Esophagus squamous epithelium (tissue), 5 donors: ENCODE results near the gene LRRC74B. TPM values are rescaled to one million over a fixed set of nuclear protein-coding genes. Genes with fewer than 3 reads are reported as not detected.
A peak's percentile ranks its signal among the peaks of the same experiment; 100 is the strongest.

Experiments used
- DNase-seq: peaks from one replicate; lab custom pipeline; 2025; lab: John Stamatoyannopoulos, UW
- H3K27ac ChIP-seq, 4 donors: fragments of 200-600 bp; sonication (generic); one replicate each; pipeline ENCODE4 v1.5.1; 2016 to 2019; ENCODE audit warnings: mild to moderate bottlenecking in 1 of 4
- H3K27me3 ChIP-seq, 4 donors: fragments of 200-600 bp; sonication (generic); 1 replicate in 3 of 4; 2 replicates in 1 of 4; pipeline versions ENCODE4 v1.5.1 to v1.6.0; 2017 to 2021; ENCODE audit warnings: antibody characterized with exemption in 1 of 4
- H3K36me3 ChIP-seq, 3 donors: fragments of 200-600 bp; sonication (generic); one replicate each; pipeline ENCODE4 v1.5.1; 2016 to 2019
- H3K4me1 ChIP-seq, 3 donors: fragments of 200-600 bp; sonication (generic); one replicate each; pipeline ENCODE4 v1.5.1; 2017 to 2019
- H3K4me3 ChIP-seq, 4 donors: fragments of 200-600 bp; sonication (generic); 1 replicate in 3 of 4; 2 replicates in 1 of 4; pipeline ENCODE4 v1.5.1; 2016 to 2019; ENCODE audit warnings: mild to moderate bottlenecking in 2 of 4, moderate library complexity in 1 of 4
- H3K9me3 ChIP-seq, 3 donors: fragments of 200-600 bp; sonication (generic); one replicate each; pipeline ENCODE4 v1.5.1; 2016 to 2019
- CTCF ChIP-seq, 6 experiments: fragments of 450-650 bp in 4 of 6; fragments of 200-600 bp in 2 of 6; sonication (generic) in 2 of 6; IDR thresholded peaks; one replicate each; pipeline ENCODE4 v1.5.1; 2016 to 2019; ENCODE audit warnings: antibody characterized with exemption in 6 of 6, mild to moderate bottlenecking in 4 of 6, moderate library complexity in 4 of 6
- POLR2A ChIP-seq, 4 donors: fragments of 450-650 bp; IDR thresholded peaks; one replicate each; pipeline ENCODE4 v1.6.1; 2017; ENCODE audit warnings: antibody characterized with exemption in 4 of 4, mild to moderate bottlenecking in 4 of 4, moderate library complexity in 3 of 4
- WGBS, 2 donors: methylation state at CpG; one replicate each; pipeline ENCODE4 v1.1.5; 2018; 5-methylcytosine and 5-hydroxymethylcytosine counted together
- intact Hi-C: fragments of 100-400 bp; cut with DNase I; formaldehyde crosslinking; loops from one replicate; pipeline ENCODE4 v1.15.0; 2022
- total RNA-seq, 4 donors: library from RNA; depleted of rRNA; stranded (reverse); fragments of >200 nt; gene quantifications; one replicate each; pipeline ENCODE4 v1.1.0, GENCODE V29; 2016
- donor health status: DM: yes; HTN: yes; CAD: no.

Gene LRRC74B
- total RNA-seq, 4 donors from 2014 or later, result 0.04 TPM; not detected in 3

- Histone ChIP-seq H3K4me3 (no peak overlapping the region), H3K27ac (no peak overlapping the region), H3K36me3 (no peaks in the 10 kb centered on the region), H3K27me3 (no peaks in the 10 kb centered on the region), H3K9me3 (no peaks in the 10 kb centered on the region), H3K4me1 (peaks cover 22 to 28% (median 23%) of the 10 kb centered on the region in 3 donors)
- TF ChIP-seq POLR2A (IDR thresholded peaks at IDR 0.05), result no peak
- no peak for TF ChIP-seq CTCF (IDR thresholded peaks at IDR 0.05)
- intact Hi-C loops, result no loop called here
- WGBS, 2 donors, result 70 to 81% methylated on average over 2 to 8 of the region's 14 CpGs
- no peak for DNase-seq
These were observed 33.0 kb upstream of the LRRC74B start for GRCh38 chr22:21012446-21013407.

- Histone ChIP-seq H3K36me3 (no peaks in the 10 kb centered on the region), H3K27ac (peak overlapping the region; percentile 30 to 88 (median 76)), H3K27me3 (no peaks in the 10 kb centered on the region), H3K9me3 (no peaks in the 10 kb centered on the region), H3K4me1 (peaks cover 22 to 28% (median 23%) of the 10 kb centered on the region in 3 donors), H3K4me3 (peak overlapping the region; percentile 26 to 67 (median 48))
- peak in 1 of 4 donors; percentile 17 for TF ChIP-seq POLR2A (IDR thresholded peaks at IDR 0.05)
- no peak for TF ChIP-seq CTCF (IDR thresholded peaks at IDR 0.05)
- WGBS, 2 donors, result 16 to 24% methylated on average over 5 to 18 of the region's 24 CpGs
- no peak for DNase-seq
- intact Hi-C loops, result no loop called here
These were observed 32.0 kb upstream of the LRRC74B start for GRCh38 chr22:21013657-21014201.

GRCh38 chr22:21014202-21014725 is 31.5 kb upstream of the LRRC74B start:
- H3K27me3 ChIP-seq, result no peaks in the 10 kb centered on the region
- peak overlapping the region; percentile 26 to 67 (median 48) for H3K4me3 ChIP-seq
- intact Hi-C loops, result no loop called here
- DNase-seq, result peak; percentile 47
- no peak for TF ChIP-seq POLR2A (IDR thresholded peaks at IDR 0.05)
- TF ChIP-seq CTCF (IDR thresholded peaks at IDR 0.05), result no peak
- H3K36me3 ChIP-seq, result no peaks in the 10 kb centered on the region
- WGBS, 2 donors, result 2 to 3% methylated on average over 6 to 7 of the region's 40 CpGs
- H3K27ac ChIP-seq, result peak overlapping the region; percentile 30 to 88 (median 76)
- H3K4me1 ChIP-seq, result peaks cover 22 to 28% (median 23%) of the 10 kb centered on the region in 3 donors
- no peaks in the 10 kb centered on the region for H3K9me3 ChIP-seq

- intact Hi-C loops, result no loop called here
- DNase-seq, result no peak
- H3K27ac ChIP-seq, result peak within 1 kb of the TSS; percentile 30 to 88 (median 76)
- H3K9me3 ChIP-seq, result no peaks in the 10 kb centered on the region
- no peaks in the 10 kb centered on the region for H3K27me3 ChIP-seq
- no peak for TF ChIP-seq POLR2A (IDR thresholded peaks at IDR 0.05)
- no peak for TF ChIP-seq CTCF (IDR thresholded peaks at IDR 0.05)
- peak within 1 kb of the TSS; percentile 26 to 67 (median 48) for H3K4me3 ChIP-seq
- 18 to 28% methylated on average over 11 of the region's 12 CpGs for WGBS, 2 donors
- no peaks in the 10 kb centered on the region for H3K36me3 ChIP-seq
- peaks cover 22 to 28% (median 23%) of the 10 kb centered on the region in 3 donors for H3K4me1 ChIP-seq
These were observed 30.9 kb upstream of the LRRC74B start, which contains the start of gene P2RX6 for GRCh38 chr22:21014726-21015465. TSS of gene P2RX6 (plus strand) at chr22:21015165. CDS start at chr22:21015175, 10 bp downstream.
